Hepatocyte (in vitro differentiated cells): ENCODE data around the gene NPTX1.

Experiments
- CTCF ChIP-seq: fragments of 200-600 bp; sonication (generic); IDR thresholded peaks from 2 replicates; pipeline ENCODE4 v1.5.1; 2016; ENCODE audit warnings: antibody characterized with exemption, mild to moderate bottlenecking; ENCODE audit not compliant: poor library complexity
- EZH2 ChIP-seq: fragments of 200-600 bp; sonication (generic); IDR thresholded peaks from 2 replicates; pipeline ENCODE4 v1.6.1; 2016; ENCODE audit warnings: antibody characterized with exemption, mild to moderate bottlenecking, borderline replicate concordance
- EZH2phosphoT487 ChIP-seq: fragments of 200-600 bp; sonication (generic); IDR thresholded peaks from one replicate; pipeline ENCODE4 v1.6.1; 2018; ENCODE audit warnings: antibody characterized with exemption, mild to moderate bottlenecking, low read depth, moderate library complexity; ENCODE audit not compliant: unreplicated experiment, severe bottlenecking

GRCh38 chr17:80441133-80441578 lies 35.3 kb downstream of the NPTX1 start:
- no peak for TF ChIP-seq CTCF
- TF ChIP-seq EZH2: no peak
- TF ChIP-seq EZH2phosphoT487: no peak
